NCI-H1105 treated with DMSO at 0.1 percent for 48 hours (cell line): ENCODE data around the gene SLC47A1.
"Not testable (repeated sequence)": the region's sequence is repeated elsewhere in the genome, so short reads cannot be mapped to it uniquely, and the experiment has no call there.

ENCODE experiments used
- DNase-seq: peaks from one replicate; lab custom pipeline; 2025; lab: John Stamatoyannopoulos, UW

Gene SLC47A1

GRCh38 chr17:19533718-19534561 lies at the start of gene SLC47A1:
TSS of gene SLC47A1 (plus strand) at chr17:19533854. CDS start at chr17:19533940, 86 bp downstream.
- DNase-seq = peak; percentile 35

GRCh38 chr17:19485800-19486340 lies 47.8 kb upstream of the SLC47A1 start:
- DNase-seq = no peak

- DNase-seq = no peak
Measured at GRCh38 chr17:19486351-19487023, 47.2 kb upstream of the SLC47A1 start.

DNA sequence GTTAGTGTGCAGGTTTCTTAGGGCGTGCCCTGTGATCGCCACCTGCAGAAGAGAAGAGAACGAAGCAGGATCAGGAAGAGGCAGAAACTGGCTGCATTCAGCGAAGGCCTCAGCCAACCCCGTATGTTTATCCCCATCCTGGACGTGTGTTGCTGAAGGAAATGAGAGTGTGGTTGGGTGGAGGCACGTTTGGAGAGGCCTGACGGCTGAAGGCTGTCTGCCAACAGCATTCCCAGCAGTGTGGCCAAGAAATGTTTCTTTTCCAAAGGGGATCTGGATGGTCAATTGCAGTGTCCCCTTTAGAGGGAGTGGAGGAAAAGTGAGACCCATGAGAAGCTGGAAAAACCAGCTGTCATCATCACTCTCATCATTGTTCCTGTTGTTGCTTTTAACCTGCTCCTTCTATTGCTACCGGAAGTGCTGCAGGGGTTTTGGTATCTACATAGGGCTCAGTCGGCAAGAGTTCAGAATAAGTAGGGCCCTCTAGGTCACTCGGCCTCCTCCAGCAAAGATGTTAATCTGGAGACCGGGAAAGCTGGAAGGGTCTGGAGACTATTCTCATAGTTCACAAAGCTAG lies 46.5 kb upstream of the SLC47A1 start:
- DNase-seq = no peak

- DNase-seq = no peak
Measured at GRCh38 chr17:19492141-19492540, 41.5 kb upstream of the SLC47A1 start.

GRCh38 chr17:19494961-19495806 lies 38.5 kb upstream of the SLC47A1 start:
- no peak for DNase-seq

DNA sequence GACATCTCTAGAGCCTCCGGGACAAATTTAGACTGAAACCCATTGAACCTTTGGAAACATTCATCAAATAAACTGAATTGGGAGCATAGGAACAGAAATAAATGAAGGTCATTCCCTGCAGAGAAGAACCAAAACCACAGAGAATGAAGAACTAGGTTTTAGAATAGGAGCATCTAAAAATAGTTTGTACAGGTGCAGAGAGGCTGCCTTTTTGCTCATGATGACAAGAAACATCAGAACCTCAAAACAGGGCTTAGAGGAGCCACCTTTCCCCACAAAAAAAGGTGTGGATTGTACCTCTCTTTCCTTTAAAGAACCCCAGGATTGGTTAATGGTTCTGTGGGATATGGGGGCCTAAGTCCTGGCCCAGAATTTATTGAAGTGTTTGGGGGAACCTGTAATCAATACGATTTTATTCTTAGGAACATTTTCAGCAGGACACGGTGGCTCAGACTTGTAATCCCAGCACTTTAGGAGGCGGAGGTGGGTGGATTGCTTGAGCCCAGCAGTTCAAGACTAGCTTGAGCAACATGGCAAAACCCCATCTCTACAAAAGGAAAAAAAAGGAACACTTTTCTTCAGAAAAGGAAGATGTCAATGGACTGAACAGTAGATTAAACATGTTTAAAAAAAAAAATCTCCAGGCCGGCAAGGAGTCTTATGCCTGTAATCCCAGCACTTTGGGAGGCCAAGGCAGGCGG lies 37.7 kb upstream of the SLC47A1 start:
- no peak for DNase-seq

DNA sequence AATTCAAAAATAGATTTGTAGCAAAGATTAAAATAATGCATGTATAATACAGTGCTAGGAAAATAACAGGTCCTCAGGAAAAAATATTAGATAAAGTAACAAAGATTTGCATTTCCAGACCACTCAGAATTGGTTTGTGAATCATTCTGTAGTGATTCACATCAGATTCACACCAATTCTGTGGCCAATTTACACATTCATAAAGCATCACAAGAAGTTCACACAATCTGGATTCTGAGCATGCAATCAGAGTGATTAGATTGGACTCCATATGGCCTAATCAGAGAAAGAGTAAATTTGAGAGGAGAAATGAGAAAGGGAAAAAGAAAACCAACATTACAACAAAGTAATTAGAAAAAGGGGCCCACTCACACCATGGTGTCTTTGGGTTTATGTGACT lies 36.0 kb upstream of the SLC47A1 start:
- DNase-seq = no peak

DNA sequence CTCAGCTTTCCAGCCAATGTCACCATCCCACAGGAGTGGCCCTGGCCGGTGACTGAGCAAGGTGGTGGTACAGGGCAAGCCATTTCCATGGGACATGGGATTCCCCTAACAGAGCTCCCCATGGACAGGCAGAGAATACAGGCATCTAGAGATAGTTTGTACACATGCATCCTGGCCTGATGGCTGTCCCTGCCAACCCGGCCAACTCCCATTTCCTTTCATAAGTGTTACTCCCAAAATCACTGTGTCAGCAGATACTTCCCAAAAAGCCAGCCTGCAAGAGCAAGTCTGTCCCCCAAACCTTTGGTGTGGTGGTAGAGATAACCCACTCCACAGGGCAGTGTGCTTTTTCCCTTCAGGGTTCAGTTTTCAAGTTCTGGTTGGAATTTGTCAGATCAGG lies 32.4 kb upstream of the SLC47A1 start:
- DNase-seq = no peak

- no peak for DNase-seq
Measured at GRCh38 chr17:19502517-19502916, 31.1 kb upstream of the SLC47A1 start.

GRCh38 chr17:19505561-19505960 lies 28.1 kb upstream of the SLC47A1 start:
- DNase-seq = not testable (repeated sequence)

DNA sequence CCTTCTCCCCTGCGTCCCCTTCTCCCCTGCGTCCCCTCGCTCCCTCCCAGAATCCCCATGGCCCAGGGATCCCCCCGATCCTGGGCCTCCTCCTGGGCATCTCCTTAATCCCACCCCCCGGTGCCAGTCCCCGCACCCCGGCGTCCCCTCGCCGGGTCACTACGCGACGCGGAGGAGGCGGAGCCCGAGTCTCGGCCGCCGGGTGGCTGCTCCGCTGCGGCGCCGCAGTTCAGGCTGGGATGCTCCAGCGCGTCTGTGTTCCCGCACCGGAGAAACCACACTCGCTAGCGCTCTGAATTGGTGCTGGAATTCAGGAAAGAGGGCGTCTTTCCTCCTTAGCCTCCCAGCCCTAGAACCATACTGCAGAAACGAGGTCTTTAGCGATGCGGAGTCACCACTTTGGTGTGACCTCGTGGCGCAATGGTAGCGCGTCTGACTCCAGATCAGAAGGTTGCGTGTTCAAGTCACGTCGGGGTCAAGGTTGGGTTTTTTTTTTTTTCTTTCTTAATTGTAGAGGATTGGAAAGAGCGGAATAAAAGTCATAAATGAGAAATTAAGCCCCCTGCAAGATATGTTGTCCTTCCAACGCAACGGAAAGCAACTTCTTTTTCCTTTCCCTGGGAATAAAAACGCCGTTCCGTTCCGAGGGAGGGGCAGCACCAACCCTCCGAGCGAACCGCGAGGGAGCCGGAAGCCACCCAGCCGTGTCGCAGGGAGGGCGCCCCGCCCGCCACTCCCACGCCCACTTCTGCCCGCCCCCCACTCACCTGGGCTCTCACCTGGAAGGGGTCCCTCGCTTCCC lies 25.7 kb upstream of the SLC47A1 start:
- peak; percentile 94 for DNase-seq

DNA sequence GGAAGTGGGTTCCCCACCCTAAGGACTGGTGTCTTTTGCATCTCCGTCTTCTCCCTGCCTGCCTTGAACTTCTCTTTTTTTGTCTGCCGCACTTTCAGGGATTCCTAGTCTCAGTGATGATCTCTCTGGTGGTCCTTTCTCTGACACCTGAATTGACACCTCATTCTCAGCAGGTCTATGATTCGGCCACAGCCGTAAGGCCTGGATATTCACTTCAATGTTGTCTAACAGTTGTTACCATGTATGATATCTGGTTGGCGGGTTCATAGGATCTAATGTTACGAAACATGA lies 25.1 kb upstream of the SLC47A1 start:
- DNase-seq = no peak

- DNase-seq = not testable (repeated sequence)
Measured at GRCh38 chr17:19509281-19509852, 24.3 kb upstream of the SLC47A1 start.

- DNase-seq = no peak
Measured at GRCh38 chr17:19510903-19511302, 22.8 kb upstream of the SLC47A1 start.

GRCh38 chr17:19513897-19514488 lies 19.7 kb upstream of the SLC47A1 start:
- peak; percentile 70 for DNase-seq

GRCh38 chr17:19517699-19518098 lies 16.0 kb upstream of the SLC47A1 start:
- DNase-seq = no peak

DNA sequence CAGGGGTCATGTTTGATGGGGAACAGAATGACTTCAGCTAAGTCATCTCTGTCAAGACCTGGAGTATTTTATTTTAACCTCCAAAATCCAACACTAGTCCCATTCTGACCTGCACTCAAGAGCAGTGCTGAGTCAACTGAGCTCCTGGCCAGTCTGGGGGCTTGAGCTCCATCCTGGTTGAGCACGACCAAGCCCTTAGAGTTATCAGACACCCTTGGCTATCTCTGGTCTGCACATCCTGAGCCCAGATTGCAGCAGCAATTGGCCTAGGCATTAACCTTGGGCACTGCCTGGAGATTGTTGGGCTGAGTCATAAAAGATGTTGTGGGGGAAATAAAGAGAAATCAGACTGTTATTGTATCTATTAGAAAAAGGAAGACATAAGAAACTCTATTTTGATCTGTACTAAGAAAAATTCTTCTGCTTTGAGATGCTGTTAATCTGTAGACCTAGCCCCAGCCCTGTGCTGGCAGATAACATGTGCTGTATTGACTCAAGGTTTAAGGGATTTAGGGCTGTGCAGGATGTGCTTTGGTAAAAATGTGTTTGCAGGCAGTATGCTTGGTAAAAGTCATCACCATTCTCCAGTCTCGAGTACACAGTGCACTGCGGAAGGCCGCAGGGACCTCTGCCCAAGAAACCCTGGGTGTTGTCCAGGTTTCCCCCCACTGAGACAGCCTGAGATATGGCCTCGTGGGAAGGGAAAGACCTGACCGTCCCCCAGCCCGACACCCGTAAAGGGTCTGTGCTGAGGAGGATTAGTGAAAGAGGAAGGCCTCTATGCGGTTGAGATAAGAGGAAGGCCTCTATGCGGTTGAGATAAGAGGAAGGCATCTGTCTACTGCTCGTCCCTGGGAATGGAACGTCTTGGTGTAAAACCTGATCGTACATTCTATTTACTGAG lies 14.0 kb upstream of the SLC47A1 start:
- DNase-seq = not testable (repeated sequence)

DNA sequence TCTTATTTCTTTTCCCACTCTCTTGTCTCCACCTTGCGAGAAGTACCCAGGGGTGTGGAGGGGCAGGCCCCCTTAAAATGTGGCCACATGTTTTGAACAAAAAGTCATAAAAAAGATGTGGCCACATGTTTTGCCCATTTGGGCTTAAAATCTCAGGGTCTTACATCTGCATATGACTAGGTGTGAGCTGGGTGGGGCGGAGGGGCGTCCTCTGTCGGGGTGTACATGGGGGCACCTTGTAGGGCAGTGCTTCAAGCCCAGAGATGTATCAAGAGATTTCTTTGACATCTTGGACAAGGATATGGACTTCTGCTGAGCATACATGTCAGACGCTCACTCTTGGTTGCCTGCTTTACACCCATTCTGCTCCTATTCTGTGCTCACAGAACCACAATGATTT lies 13.0 kb upstream of the SLC47A1 start:
- no peak for DNase-seq
